ENCODE data around the gene ASPSCR1.

The ASPSCR1 gene

GRCh38 chr17:82018152-82018988 lies 40.9 kb downstream of the ASPSCR1 start:
- TF ChIP-seq ZNF8 (CRISPR knock-in tag; IDR thresholded peaks at IDR 0.05) (no peak), OSR1 (CRISPR knock-in tag; IDR thresholded peaks at IDR 0.05) (no peak), PATZ1 (CRISPR knock-in tag; IDR thresholded peaks at IDR 0.05; ENCODE audit: borderline replicate concordance) (no peak), PPARA (CRISPR knock-in tag; IDR thresholded peaks at IDR 0.05; ENCODE audit: borderline replicate concordance) (no peak), ZNF70 (CRISPR knock-in tag; IDR thresholded peaks at IDR 0.05) (no peak), CSRNP3 (CRISPR knock-in tag; IDR thresholded peaks at IDR 0.05) (no peak), ISL1 (CRISPR knock-in tag; IDR thresholded peaks at IDR 0.05) (no peak), TCF4 (CRISPR knock-in tag; IDR thresholded peaks at IDR 0.05; ENCODE audit: borderline replicate concordance) (no peak), CREB5 (CRISPR knock-in tag; IDR thresholded peaks at IDR 0.05; ENCODE audit: low read depth) (no peak)
- ATAC-seq, result no peak

- no peak for ATAC-seq
- TF ChIP-seq ISL1 (CRISPR knock-in tag; IDR thresholded peaks at IDR 0.05) (no peak), GLIS3 (CRISPR knock-in tag; IDR thresholded peaks at IDR 0.05) (no peak), PATZ1 (CRISPR knock-in tag; IDR thresholded peaks at IDR 0.05; ENCODE audit: borderline replicate concordance) (no peak), CREB5 (CRISPR knock-in tag; IDR thresholded peaks at IDR 0.05; ENCODE audit: low read depth) (no peak), BACH2 (CRISPR knock-in tag; IDR thresholded peaks at IDR 0.05; ENCODE audit: borderline replicate concordance) (no peak), CSDC2 (CRISPR knock-in tag; IDR thresholded peaks at IDR 0.05) (no peak)
These were observed 41.7 kb downstream of the ASPSCR1 start for GRCh38 chr17:82018989-82019689.

GRCh38 chr17:82019690-82020571 lies 42.5 kb downstream of the ASPSCR1 start:
- TF ChIP-seq ESRRG (CRISPR knock-in tag; IDR thresholded peaks at IDR 0.05) (no peak), ZFP30 (CRISPR knock-in tag; IDR thresholded peaks at IDR 0.05) (no peak), ISL1 (CRISPR knock-in tag; IDR thresholded peaks at IDR 0.05) (no peak), TCF4 (CRISPR knock-in tag; IDR thresholded peaks at IDR 0.05; ENCODE audit: borderline replicate concordance) (no peak), POU6F1 (CRISPR knock-in tag; IDR thresholded peaks at IDR 0.05; ENCODE audit: borderline replicate concordance, low read depth) (no peak)

More at GRCh38 chr17:82019690-82020571, 42.5 kb downstream of the ASPSCR1 start:
- ATAC-seq, result peak; percentile 4; the same call in 1 of the 3 replicates
